ENCODE results near the gene RDH8. TPM values are rescaled to one million over a fixed set of nuclear protein-coding genes. Genes with fewer than 3 reads are reported as not detected.
"Not testable (repeated sequence)": the region's sequence is repeated elsewhere in the genome, so short reads cannot be mapped to it uniquely, and the experiment has no call there.

Gene RDH8
- total RNA-seq, 4 donors from 2014 or later: not detected

- Histone ChIP-seq H3K27me3 (peaks cover 0 to 48% (median 0%) of the 10 kb centered on the region in 4 donors), H3K27ac (replicated peaks in 1 of 4) (no peak overlapping the region), H3K4me1 (peaks cover 0 to under 1% (median 0%) of the 10 kb centered on the region in 4 donors), H3K36me3 (no peaks in the 10 kb centered on the region), H3K4me3 (no peak overlapping the region), H3K9me3 (no peaks in the 10 kb centered on the region)
- no peak for DNase-seq (ENCODE audit: extremely low spot score)
- 70% methylated on average over 2 of the region's 2 CpGs for WGBS
- intact Hi-C loops (cut with DNase I): no loop called here
- no peak for TF ChIP-seq CTCF (IDR thresholded peaks at IDR 0.05)
- no peak for TF ChIP-seq EP300 (IDR thresholded peaks at IDR 0.05)
- no peak for TF ChIP-seq POLR2AphosphoS5 (IDR thresholded peaks at IDR 0.05)
- TF ChIP-seq POLR2A (IDR thresholded peaks at IDR 0.05; ENCODE audit: low read depth): no peak
Observed at GRCh38 chr19:10021863-10022262, 8.6 kb downstream of the RDH8 start.

- H3K27ac ChIP-seq (replicated peaks in 1 of 4); intact Hi-C loops (cut with DNase I); H3K36me3 ChIP-seq; H3K4me3 ChIP-seq; H3K4me1 ChIP-seq; DNase-seq (ENCODE audit: extremely low spot score); H3K9me3 ChIP-seq: not testable (repeated sequence)
- 89% methylated on average over 5 of the region's 5 CpGs for WGBS
- peaks cover 0 to 40% (median 0%) of the 10 kb centered on the region in 4 donors for H3K27me3 ChIP-seq
Observed at GRCh38 chr19:10023096-10023495, 9.8 kb downstream of the RDH8 start.

GRCh38 chr19:10026744-10027143, 13.5 kb downstream of the RDH8 start:
- H3K27me3 ChIP-seq: peaks cover 0 to 29% (median 0%) of the 10 kb centered on the region in 4 donors
- WGBS: 88% methylated on average over 3 of the region's 3 CpGs
- H3K9me3 ChIP-seq: no peaks in the 10 kb centered on the region
- H3K27ac ChIP-seq (replicated peaks in 1 of 4): no peak overlapping the region
- intact Hi-C loops (cut with DNase I): loop anchor here (1.0 kb wide), 1 partner anchor 95 kb away; no protein-coding TSS in a partner anchor
- no peaks in the 10 kb centered on the region for H3K36me3 ChIP-seq
- no peak for DNase-seq (ENCODE audit: extremely low spot score)
- H3K4me1 ChIP-seq: peaks cover 6 to 7% (median 7%) of the 10 kb centered on the region in 4 donors
- H3K4me3 ChIP-seq: no peak overlapping the region
- TF ChIP-seq EP300 (IDR thresholded peaks at IDR 0.05) (no peak), CTCF (IDR thresholded peaks at IDR 0.05) (no peak), POLR2AphosphoS5 (IDR thresholded peaks at IDR 0.05) (no peak), POLR2A (IDR thresholded peaks at IDR 0.05; ENCODE audit: low read depth) (no peak)

GRCh38 chr19:10027158-10027997, 14.1 kb downstream of the RDH8 start:
- WGBS: 14% methylated on average over 18 of the region's 29 CpGs
- peak; percentile 93 to 95 (median 94) for TF ChIP-seq CTCF (IDR thresholded peaks at IDR 0.05)
- TF ChIP-seq POLR2A (IDR thresholded peaks at IDR 0.05; ENCODE audit: low read depth): no peak
- peak; percentile 77 to 85 for TF ChIP-seq POLR2AphosphoS5 (IDR thresholded peaks at IDR 0.05)
- Histone ChIP-seq H3K4me1 (peaks cover 6 to 7% (median 7%) of the 10 kb centered on the region in 4 donors), H3K27me3 (peaks cover 0 to 35% (median 0%) of the 10 kb centered on the region in 4 donors), H3K36me3 (no peaks in the 10 kb centered on the region), H3K4me3 (peak overlapping the region in 1 of 4 donors; percentile 11), H3K9me3 (no peaks in the 10 kb centered on the region), H3K27ac (replicated peaks in 1 of 4) (no peak overlapping the region)
- intact Hi-C loops (cut with DNase I): loop anchor here (1.0 kb wide), 1 partner anchor 96 kb away; no protein-coding TSS in a partner anchor
- peak; percentile 98 for DNase-seq (ENCODE audit: extremely low spot score)

GRCh38 chr19:10033614-10034013, 20.3 kb downstream of the RDH8 start:
- DNase-seq (ENCODE audit: extremely low spot score): no peak
- H3K4me1 ChIP-seq: no peaks in the 10 kb centered on the region

More at GRCh38 chr19:10033614-10034013, 20.3 kb downstream of the RDH8 start:
- Histone ChIP-seq H3K27me3 (peaks cover 0 to 62% (median 0%) of the 10 kb centered on the region in 4 donors), H3K9me3 (peaks cover 0 to 6% (median 0%) of the 10 kb centered on the region in 4 donors), H3K27ac (replicated peaks in 1 of 4) (no peak overlapping the region), H3K4me3 (no peak overlapping the region), H3K36me3 (no peaks in the 10 kb centered on the region)
- intact Hi-C loops (cut with DNase I): no loop called here
- 73% methylated on average over 8 of the region's 8 CpGs for WGBS
- TF ChIP-seq POLR2A (IDR thresholded peaks at IDR 0.05; ENCODE audit: low read depth) (no peak), CTCF (IDR thresholded peaks at IDR 0.05) (no peak), POLR2AphosphoS5 (IDR thresholded peaks at IDR 0.05) (no peak), EP300 (IDR thresholded peaks at IDR 0.05) (no peak)
